Retinal pigment epithelial cell (primary cell): ENCODE data around the gene MMP1.
A peak's percentile ranks its signal among the peaks of the same experiment; 100 is the strongest.

Source experiments
- DNase-seq: peaks from one replicate; pipeline ENCODE4 v3.0.0-alpha.2; 2010; ENCODE audit warnings: low read depth
- H3K4me3 ChIP-seq: 2 replicates; pipeline ENCODE4 v1.5.1; 2011; ENCODE audit warnings: mild to moderate bottlenecking, low read length, control low read depth, moderate library complexity
- TF ChIP-seq, protein P1 (sequence below): conservative IDR thresholded peaks from 2 replicates; pipeline ENCODE4 v1.5.1; 2011; ENCODE audit warnings: low read depth, low read length, control low read depth, inconsistent platforms

The MMP1 gene

GRCh38 chr11:102798012-102798746 lies at the start of gene MMP1:
Gene MMP1, minus strand, starts transcription at chr11:102798160. Its CDS starts 68 bp downstream, at chr11:102798092.
- H3K4me3 ChIP-seq, result no peak within 1 kb of the TSS
- no peak for DNase-seq

DNA sequence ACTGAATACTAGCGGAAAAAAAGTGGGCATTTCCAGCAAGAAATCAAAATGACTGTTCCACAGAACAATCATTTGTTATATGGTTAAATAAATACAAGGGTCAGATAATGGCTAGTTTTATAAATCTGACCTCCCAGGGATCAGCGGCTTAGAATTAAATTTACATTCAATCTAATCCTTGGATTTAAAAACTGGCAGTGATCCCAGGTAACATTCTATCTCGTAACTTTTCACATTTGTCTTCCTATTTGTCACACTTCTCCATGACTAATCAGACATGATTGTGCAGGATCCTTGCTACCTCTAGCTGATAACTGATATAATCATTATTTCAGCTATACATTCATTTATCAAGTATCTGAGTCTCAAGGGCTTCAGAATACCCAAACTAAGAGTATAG lies 48.3 kb upstream of the MMP1 start:
- H3K4me3 ChIP-seq, result no peak overlapping the region
- TF ChIP-seq, protein P1, sequence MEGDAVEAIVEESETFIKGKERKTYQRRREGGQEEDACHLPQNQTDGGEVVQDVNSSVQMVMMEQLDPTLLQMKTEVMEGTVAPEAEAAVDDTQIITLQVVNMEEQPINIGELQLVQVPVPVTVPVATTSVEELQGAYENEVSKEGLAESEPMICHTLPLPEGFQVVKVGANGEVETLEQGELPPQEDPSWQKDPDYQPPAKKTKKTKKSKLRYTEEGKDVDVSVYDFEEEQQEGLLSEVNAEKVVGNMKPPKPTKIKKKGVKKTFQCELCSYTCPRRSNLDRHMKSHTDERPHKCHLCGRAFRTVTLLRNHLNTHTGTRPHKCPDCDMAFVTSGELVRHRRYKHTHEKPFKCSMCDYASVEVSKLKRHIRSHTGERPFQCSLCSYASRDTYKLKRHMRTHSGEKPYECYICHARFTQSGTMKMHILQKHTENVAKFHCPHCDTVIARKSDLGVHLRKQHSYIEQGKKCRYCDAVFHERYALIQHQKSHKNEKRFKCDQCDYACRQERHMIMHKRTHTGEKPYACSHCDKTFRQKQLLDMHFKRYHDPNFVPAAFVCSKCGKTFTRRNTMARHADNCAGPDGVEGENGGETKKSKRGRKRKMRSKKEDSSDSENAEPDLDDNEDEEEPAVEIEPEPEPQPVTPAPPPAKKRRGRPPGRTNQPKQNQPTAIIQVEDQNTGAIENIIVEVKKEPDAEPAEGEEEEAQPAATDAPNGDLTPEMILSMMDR, result no peak
- DNase-seq, result peak; percentile 50

More at GRCh38 chr11:102798012-102798746, at the start of gene MMP1:
- TF ChIP-seq, protein P1, result no peak

GRCh38 chr11:102843489-102843888 lies 45.5 kb upstream of the MMP1 start, which contains the start of gene MMP3:
Gene MMP3, minus strand, starts transcription at chr11:102843609. Its CDS starts 63 bp downstream, at chr11:102843546.
- DNase-seq, result no peak
- TF ChIP-seq, protein P1, result no peak
- no peak within 1 kb of the TSS for H3K4me3 ChIP-seq

GRCh38 chr11:102842930-102843329 lies 45.0 kb upstream of the MMP1 start:
- H3K4me3 ChIP-seq, result no peak overlapping the region
- DNase-seq, result no peak
- TF ChIP-seq, protein P1, result no peak

GRCh38 chr11:102840018-102840417 lies 42.1 kb upstream of the MMP1 start:
- H3K4me3 ChIP-seq, result no peak overlapping the region
- TF ChIP-seq, protein P1, result no peak
- no peak for DNase-seq

DNA sequence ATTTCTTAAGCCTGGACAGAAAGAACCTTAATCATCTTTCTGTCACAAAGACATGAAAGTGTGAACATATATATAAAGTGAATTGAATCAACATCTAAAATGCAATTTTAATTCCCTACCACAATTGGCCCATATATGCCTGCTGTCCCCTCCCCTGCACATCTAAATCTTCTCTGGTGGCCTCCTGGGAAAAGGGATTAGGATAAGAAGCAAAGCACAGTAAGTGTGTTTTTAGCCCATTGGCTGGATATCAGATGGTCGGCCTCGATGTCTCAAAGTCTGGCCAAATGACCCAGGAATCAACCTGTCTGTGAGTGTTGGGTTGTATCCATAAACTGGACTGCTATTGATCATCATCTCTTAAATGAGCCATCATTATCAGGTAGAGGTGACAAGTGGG lies 39.7 kb upstream of the MMP1 start:
- TF ChIP-seq, protein P1, result no peak
- no peak for DNase-seq
- no peak overlapping the region for H3K4me3 ChIP-seq

GRCh38 chr11:102837156-102837555 lies 39.2 kb upstream of the MMP1 start:
- no peak overlapping the region for H3K4me3 ChIP-seq
- TF ChIP-seq, protein P1, result no peak
- no peak for DNase-seq
